Measurements from ENCODE around the gene WDR89.

The WDR89 gene

GRCh38 chr14:63678536-63678935 lies 36.9 kb upstream of the WDR89 start:
- CTCF ChIA-PET = interaction anchor here (1.1 to 1.8 kb wide), 3 partner anchors 15 to 46 kb away, joined by 3 to 4 read pairs (median 4); partner anchors contain the start of gene WDR89
- DNase-seq (ENCODE audit: extremely low spot score) = no peak
- POLR2A ChIA-PET = no interaction called here
- no peak for TF ChIP-seq CTCF (IDR thresholded peaks at IDR 0.05; ENCODE audit: control extremely low read depth, extremely low read depth, low read depth, missing control alignments)

GRCh38 chr14:63677891-63678379 lies 36.3 kb upstream of the WDR89 start:
- DNase-seq (ENCODE audit: extremely low spot score) = no peak
- TF ChIP-seq CTCF (IDR thresholded peaks at IDR 0.05; ENCODE audit: control extremely low read depth, extremely low read depth, low read depth, missing control alignments) = no peak
- POLR2A ChIA-PET = no interaction called here
- CTCF ChIA-PET = interaction anchor here (1.1 to 1.8 kb wide), 3 partner anchors 15 to 45 kb away, joined by 3 to 4 read pairs (median 4); partner anchors contain the start of gene WDR89

- ChIA-PET POLR2A (no interaction called here), CTCF (no interaction called here)
- no peak for TF ChIP-seq CTCF (IDR thresholded peaks at IDR 0.05; ENCODE audit: control extremely low read depth, extremely low read depth, low read depth, missing control alignments)
- no peak for DNase-seq (ENCODE audit: extremely low spot score)
Measured at GRCh38 chr14:63676615-63677014, 34.9 kb upstream of the WDR89 start.

GRCh38 chr14:63673886-63674497 lies 32.3 kb upstream of the WDR89 start:
- DNase-seq (ENCODE audit: extremely low spot score) = no peak
- ChIA-PET CTCF (no interaction called here), POLR2A (no interaction called here)

GRCh38 chr14:63673255-63673654 lies 31.6 kb upstream of the WDR89 start:
- ChIA-PET CTCF (no interaction called here), POLR2A (interaction anchor here (0.5 kb wide), 1 partner anchor 32 kb away, joined by 5 read pairs; no protein-coding TSS in a partner anchor)
- TF ChIP-seq CTCF (IDR thresholded peaks at IDR 0.05; ENCODE audit: control extremely low read depth, extremely low read depth, low read depth, missing control alignments) = no peak
- DNase-seq (ENCODE audit: extremely low spot score) = no peak

More at GRCh38 chr14:63673886-63674497, 32.3 kb upstream of the WDR89 start:
- TF ChIP-seq CTCF (IDR thresholded peaks at IDR 0.05; ENCODE audit: control extremely low read depth, extremely low read depth, low read depth, missing control alignments) = no peak

- POLR2A ChIA-PET = no interaction called here
- no peak for TF ChIP-seq CTCF (IDR thresholded peaks at IDR 0.05; ENCODE audit: control extremely low read depth, extremely low read depth, low read depth, missing control alignments)
- DNase-seq (ENCODE audit: extremely low spot score) = no peak
- CTCF ChIA-PET = no interaction called here
Measured at GRCh38 chr14:63672417-63673180, 30.9 kb upstream of the WDR89 start.

Data from GM10248 (cell line).